OCI-LY3 (cell line): ENCODE measurements around the gene NEURL1.

Experiments
- H2AFZ ChIP-seq: fragments of 200-600, 300-600 bp; shearing (Covaris generic); 2 replicates; pipeline ENCODE4 v1.6.0; 2014; ENCODE audit warnings: antibody characterized with exemption, low read depth, low read length
- H3K27ac ChIP-seq: fragments of 200-600, 300-600 bp; sonication (generic); 2 replicates; pipeline ENCODE4 v1.5.1; 2014; ENCODE audit warnings: mild to moderate bottlenecking, low read length, moderate library complexity, mixed read lengths
- H3K27me3 ChIP-seq: fragments of 200-600, 300-600 bp; sonication (generic); 2 replicates; pipeline ENCODE4 v1.6.1; 2014; ENCODE audit warnings: low read depth, low read length, mixed read lengths
- H3K36me3 ChIP-seq: fragments of 200-600, 300-600 bp; sonication (generic); replicated peaks from 2 replicates; pipeline ENCODE3; 2014; ENCODE audit warnings: low read depth, low read length, mixed read lengths
- H3K4me1 ChIP-seq: fragments of 300-600, 200-600 bp; sonication (generic); 2 replicates; pipeline ENCODE4 v1.6.1; 2014; ENCODE audit warnings: low read length, mixed read lengths
- H3K4me2 ChIP-seq: fragments of 200-600, 300-600 bp; sonication (generic); 2 replicates; pipeline ENCODE4 v1.6.1; 2014; ENCODE audit warnings: low read length, mixed read lengths
- H3K4me3 ChIP-seq: fragments of 300-600, 200-600 bp; sonication (generic); 2 replicates; pipeline ENCODE4 v1.5.1; 2014; ENCODE audit warnings: antibody characterized with exemption, mild to moderate bottlenecking, low read length, moderate library complexity
- H3K79me2 ChIP-seq: fragments of 300-600, 200-600 bp; shearing (Covaris generic); 2 replicates; pipeline ENCODE4 v1.6.1; 2014; ENCODE audit warnings: mild to moderate bottlenecking, low read length, mixed read lengths
- H3K9ac ChIP-seq: fragments of 300-600, 200-600 bp; shearing (Covaris generic); 2 replicates; pipeline ENCODE4 v1.6.0; 2014; ENCODE audit warnings: mild to moderate bottlenecking, low read length, moderate library complexity
- H3K9me3 ChIP-seq: fragments of 200-600, 300-600 bp; shearing (Covaris generic); 2 replicates; pipeline ENCODE4 v1.6.1; 2014; ENCODE audit warnings: low read length, mixed read lengths; ENCODE audit not compliant: insufficient read depth
- H4K20me1 ChIP-seq: fragments of 200-600, 300-600 bp; sonication (generic); 2 replicates; pipeline ENCODE4 v1.6.1; 2016; ENCODE audit warnings: low read length, mixed read lengths; ENCODE audit not compliant: insufficient read depth
- CTCF ChIP-seq: fragments of 200-600, 300-600 bp; sonication (generic); IDR thresholded peaks from 2 replicates; pipeline ENCODE4 v1.5.1; 2014; ENCODE audit warnings: antibody characterized with exemption, low read length, low read depth
- EZH2phosphoT487 ChIP-seq: fragments of 200-600 bp; shearing (Covaris generic); IDR thresholded peaks from 2 replicates; pipeline ENCODE4 v1.6.1; 2018; ENCODE audit warnings: antibody characterized with exemption, mixed run types, low read depth

Gene NEURL1

GRCh38 chr10:103560886-103561285 is 67.4 kb downstream of the NEURL1 start:
- no peaks in the 10 kb centered on the region for H3K79me2 ChIP-seq
- no peaks in the 10 kb centered on the region for H4K20me1 ChIP-seq
- no peak overlapping the region for H3K27ac ChIP-seq
- TF ChIP-seq EZH2phosphoT487 = no peak
- TF ChIP-seq CTCF = no peak
- no peaks in the 10 kb centered on the region for H3K9me3 ChIP-seq
- H3K36me3 ChIP-seq = no peaks in the 10 kb centered on the region
- H2AFZ ChIP-seq = no peak overlapping the region
- H3K4me2 ChIP-seq = no peak overlapping the region
- no peak overlapping the region for H3K9ac ChIP-seq
- no peak overlapping the region for H3K4me3 ChIP-seq
- H3K27me3 ChIP-seq = no peaks in the 10 kb centered on the region
- H3K4me1 ChIP-seq = peaks cover 15% of the 10 kb centered on the region

- no peak overlapping the region for H3K9ac ChIP-seq
- no peaks in the 10 kb centered on the region for H3K27me3 ChIP-seq
- H3K4me3 ChIP-seq = no peak overlapping the region
- H3K9me3 ChIP-seq = no peaks in the 10 kb centered on the region
- no peaks in the 10 kb centered on the region for H4K20me1 ChIP-seq
- H3K27ac ChIP-seq = no peak overlapping the region
- no peak overlapping the region for H2AFZ ChIP-seq
- H3K36me3 ChIP-seq = no peaks in the 10 kb centered on the region
- H3K4me1 ChIP-seq = peaks cover 15% of the 10 kb centered on the region
- no peak overlapping the region for H3K4me2 ChIP-seq
- TF ChIP-seq CTCF (no peak), EZH2phosphoT487 (no peak)
- H3K79me2 ChIP-seq = no peaks in the 10 kb centered on the region
Measured at GRCh38 chr10:103562383-103562782, 68.9 kb downstream of the NEURL1 start.

GRCh38 chr10:103563231-103564115 is 70.0 kb downstream of the NEURL1 start:
- Histone ChIP-seq H3K36me3 (no peaks in the 10 kb centered on the region), H3K4me3 (no peak overlapping the region), H3K27me3 (no peaks in the 10 kb centered on the region), H3K27ac (no peak overlapping the region), H3K79me2 (no peaks in the 10 kb centered on the region), H2AFZ (no peak overlapping the region), H3K4me1 (peaks cover 15% of the 10 kb centered on the region), H4K20me1 (no peaks in the 10 kb centered on the region), H3K9ac (no peak overlapping the region), H3K4me2 (no peak overlapping the region), H3K9me3 (no peaks in the 10 kb centered on the region)
- TF ChIP-seq CTCF = no peak
- no peak for TF ChIP-seq EZH2phosphoT487

GRCh38 chr10:103564116-103564501 is 70.6 kb downstream of the NEURL1 start:
- Histone ChIP-seq H3K9ac (no peak overlapping the region), H3K4me2 (peak overlapping the region; percentile 14; the same call in 1 of the 2 replicates), H3K36me3 (no peaks in the 10 kb centered on the region), H2AFZ (no peak overlapping the region; the same call in 1 of the 2 replicates), H4K20me1 (no peaks in the 10 kb centered on the region), H3K4me1 (peaks cover 15% of the 10 kb centered on the region), H3K27me3 (no peaks in the 10 kb centered on the region), H3K27ac (no peak overlapping the region), H3K9me3 (no peaks in the 10 kb centered on the region), H3K79me2 (no peaks in the 10 kb centered on the region), H3K4me3 (no peak overlapping the region)
- TF ChIP-seq EZH2phosphoT487 (no peak), CTCF (no peak)
